Small intestine (tissue), 7 donors: ENCODE data around the gene NPIPB2. TPM values are rescaled to one million over a fixed set of nuclear protein-coding genes. Genes with fewer than 3 reads are reported as not detected.

Experiments
- DNase-seq, 2 donors: peaks; one replicate each; pipeline versions ENCODE4 v3.0.0 to v3.0.0-alpha.2; 2013
- FAIRE-seq: peaks from 2 replicates; lab custom pipeline; 2012; peaks lifted over from hg19 to GRCh38; lab: Jason Lieb, UNC
- H3K27ac ChIP-seq, 3 donors: one replicate each; pipeline ENCODE4 v1.5.1; 2013; ENCODE audit warnings: low read length in 2 of 3, mild to moderate bottlenecking in 2 of 3, control low read depth in 1 of 3, inconsistent platforms in 1 of 3, low read depth in 1 of 3, moderate library complexity in 1 of 3
- H3K27me3 ChIP-seq, 3 donors: one replicate each; pipeline ENCODE4 v1.6.1; 2013; ENCODE audit warnings: low read length in 3 of 3, inconsistent platforms in 1 of 3; ENCODE audit not compliant: control insufficient read depth in 3 of 3, insufficient read depth in 3 of 3
- H3K36me3 ChIP-seq, 3 donors: one replicate each; pipeline ENCODE4 v1.6.1; 2013; ENCODE audit warnings: low read length in 3 of 3, inconsistent platforms in 1 of 3, low read depth in 1 of 3, mild to moderate bottlenecking in 1 of 3, moderate library complexity in 1 of 3; ENCODE audit not compliant: control insufficient read depth in 3 of 3, insufficient read depth in 2 of 3
- H3K4me1 ChIP-seq, 3 donors: one replicate each; pipeline ENCODE4 v1.6.1; 2013; ENCODE audit warnings: low read length in 2 of 3, inconsistent platforms in 1 of 3, low read depth in 1 of 3, mild to moderate bottlenecking in 1 of 3, moderate library complexity in 1 of 3; ENCODE audit not compliant: control insufficient read depth in 3 of 3, insufficient read depth in 2 of 3
- H3K4me3 ChIP-seq, 3 donors: one replicate each; pipeline ENCODE4 v1.5.1; 2013; ENCODE audit warnings: low read length in 3 of 3, control low read depth in 1 of 3, inconsistent platforms in 1 of 3, low read depth in 1 of 3, mild to moderate bottlenecking in 1 of 3, moderate library complexity in 1 of 3
- H3K9me3 ChIP-seq, 2 donors: one replicate each; pipeline ENCODE4 v1.6.1; 2013; ENCODE audit warnings: low read depth in 1 of 2, low read length in 1 of 2; ENCODE audit not compliant: control insufficient read depth in 2 of 2, insufficient read depth in 1 of 2
- WGBS, 3 donors: extraction: QIAGEN DNeasy Blood & Tissue Kit; methylation state at CpG; one replicate each; pipeline ENCODE4 v1.1.7; 2013; 5-methylcytosine and 5-hydroxymethylcytosine counted together
- polyA plus RNA-seq, 4 donors: library from polyadenylated mRNA; stranded (reverse) in 3 of 4; unstranded in 1 of 4; fragments of 200-250 nt in 3 of 4; fragments of 120-200 nt in 1 of 4; gene quantifications; one replicate each; pipeline versions ENCODE4 v1.2.1 to v1.2.3, GENCODE V29; 2013
- donor health status: healthy with polysubstance abuse.
- donor health status: control.
- donor health status: control.
- donor health status: Bipolar disorder and iron deficiency.
- donor health status: healthy.

The NPIPB2 gene
- polyA plus RNA-seq, 4 donors: 5.1 to 25.3 (median 5.5) TPM; not detected in 1

DNA sequence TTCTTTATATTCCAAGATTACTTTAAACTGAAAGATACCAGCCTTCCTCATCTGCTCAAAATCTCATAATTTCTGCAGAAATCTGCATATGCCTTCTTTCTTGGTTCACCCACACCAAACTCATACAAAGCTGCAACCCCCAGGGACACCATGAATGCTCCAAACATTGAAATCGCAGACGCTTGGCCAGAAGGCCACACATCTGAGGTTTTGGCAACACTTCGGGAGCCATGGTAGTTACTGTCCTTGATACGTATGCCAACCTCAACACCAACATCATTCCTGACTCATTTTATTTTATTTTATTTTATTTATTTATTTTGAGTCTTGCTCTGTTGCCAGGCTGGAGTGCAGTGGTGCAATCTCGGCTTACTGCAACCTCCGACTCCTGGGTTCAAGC is 37.9 kb downstream of the NPIPB2 start:
- H3K27ac ChIP-seq: no peak overlapping the region
- no peaks in the 10 kb centered on the region for H3K9me3 ChIP-seq
- no peaks in the 10 kb centered on the region for H3K27me3 ChIP-seq
- no peak for FAIRE-seq
- no peak for DNase-seq
- 94 to 96% (median 96%) methylated on average over 6 of the region's 6 CpGs for WGBS, 3 donors
- no peak overlapping the region for H3K4me3 ChIP-seq
- H3K36me3 ChIP-seq: peaks cover 2 to 22% (median 4%) of the 10 kb centered on the region in 3 donors
- H3K4me1 ChIP-seq: no peaks in the 10 kb centered on the region

DNA sequence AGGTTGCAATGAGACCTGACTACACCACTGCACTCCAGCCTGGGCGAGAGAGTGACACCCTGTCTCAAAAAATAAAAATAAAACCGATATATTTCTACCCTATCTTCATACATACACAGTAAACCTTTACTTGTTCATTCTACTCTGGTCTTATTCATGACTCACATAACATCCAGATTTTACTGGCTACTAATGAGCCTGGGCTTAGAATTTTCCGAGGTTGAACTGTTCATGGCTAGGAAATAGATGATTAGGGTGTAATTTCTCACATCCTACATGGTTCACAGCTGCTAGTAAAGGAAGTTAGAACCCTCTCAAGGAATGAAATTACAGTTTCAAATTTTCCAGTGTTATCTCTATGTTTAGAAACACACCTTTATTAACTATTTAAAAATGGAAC is 40.8 kb downstream of the NPIPB2 start:
- FAIRE-seq: no peak
- peaks cover 4 to 22% (median 4%) of the 10 kb centered on the region in 3 donors for H3K36me3 ChIP-seq
- no peak overlapping the region for H3K27ac ChIP-seq

DNA sequence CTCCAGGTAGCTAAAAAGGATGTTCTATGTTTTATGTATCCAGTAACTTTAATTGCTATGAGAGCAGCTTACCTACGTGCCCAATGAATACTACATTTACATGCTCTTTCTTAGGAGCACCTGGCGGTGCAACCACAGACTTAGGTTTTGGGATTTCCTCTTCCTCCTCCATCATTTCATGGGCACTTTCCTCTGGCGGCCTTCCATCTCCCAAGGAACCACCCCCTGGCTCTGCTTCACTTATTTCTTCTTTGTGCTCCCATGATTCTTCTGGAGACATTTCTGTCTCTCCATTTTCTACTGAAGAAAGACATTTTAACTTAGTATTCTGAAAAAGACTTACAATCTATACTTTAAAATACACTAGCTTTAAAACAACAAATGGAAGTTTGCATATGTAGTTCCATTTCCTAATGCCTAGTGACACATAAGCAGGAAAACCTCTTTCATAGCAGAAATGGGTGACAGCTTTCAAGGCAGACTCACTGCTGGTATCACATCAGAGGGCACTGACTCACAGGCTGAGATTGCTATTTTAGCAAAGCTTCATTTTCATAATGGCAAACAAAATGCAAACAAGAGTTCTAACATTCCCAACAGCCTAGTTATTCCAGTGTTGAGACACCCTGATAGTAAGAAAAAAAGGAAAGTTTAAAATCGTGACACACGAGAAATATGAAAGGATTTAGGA is 45.2 kb downstream of the NPIPB2 start:
- FAIRE-seq (no peak), DNase-seq (no peak)
- H3K27ac ChIP-seq: peak overlapping the region in 1 of 3 donors; percentile 54
- no peak overlapping the region for H3K4me3 ChIP-seq
- no peaks in the 10 kb centered on the region for H3K4me1 ChIP-seq
- H3K27me3 ChIP-seq: no peaks in the 10 kb centered on the region
- 84 to 89% (median 85%) methylated on average over 5 of the region's 5 CpGs for WGBS, 3 donors
- H3K9me3 ChIP-seq: no peaks in the 10 kb centered on the region
- peaks cover 4 to 33% (median 11%) of the 10 kb centered on the region in 3 donors for H3K36me3 ChIP-seq

More for the DNA sequence above, 40.8 kb downstream of the NPIPB2 start:
- Histone ChIP-seq H3K4me3 (no peak overlapping the region), H3K27me3 (no peaks in the 10 kb centered on the region), H3K4me1 (no peaks in the 10 kb centered on the region), H3K9me3 (no peaks in the 10 kb centered on the region)
- DNase-seq: no peak
- WGBS, 3 donors: 63 to 70% (median 68%) methylated on average over 3 of the region's 3 CpGs

DNA sequence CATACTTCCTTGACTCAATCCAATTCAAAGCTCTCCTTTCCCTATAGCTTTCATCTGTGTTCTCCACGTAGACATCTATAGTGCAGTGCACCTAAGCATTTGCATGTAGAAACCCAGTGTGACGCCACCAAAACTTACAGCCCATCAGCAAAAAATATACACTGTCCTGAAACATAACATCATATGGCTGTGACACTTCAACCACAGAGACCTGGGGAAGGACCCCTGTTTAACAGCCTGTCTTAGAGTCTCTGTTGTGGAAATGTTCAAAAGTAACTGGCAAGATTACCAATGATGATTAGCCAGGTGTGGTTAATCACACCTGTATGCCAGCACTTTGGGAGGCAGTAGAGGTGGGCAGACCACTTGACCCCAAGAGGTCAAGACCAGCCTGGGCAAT is 48.3 kb downstream of the NPIPB2 start:
- no peak overlapping the region for H3K27ac ChIP-seq
- no peaks in the 10 kb centered on the region for H3K9me3 ChIP-seq
- no peak for FAIRE-seq
- no peaks in the 10 kb centered on the region for H3K27me3 ChIP-seq
- WGBS, 3 donors: 86 to 96% (median 92%) methylated on average over 2 of the region's 2 CpGs
- no peak overlapping the region for H3K4me3 ChIP-seq
- no peaks in the 10 kb centered on the region for H3K4me1 ChIP-seq
- H3K36me3 ChIP-seq: peaks cover 3 to 45% (median 9%) of the 10 kb centered on the region in 3 donors
- no peak for DNase-seq

DNA sequence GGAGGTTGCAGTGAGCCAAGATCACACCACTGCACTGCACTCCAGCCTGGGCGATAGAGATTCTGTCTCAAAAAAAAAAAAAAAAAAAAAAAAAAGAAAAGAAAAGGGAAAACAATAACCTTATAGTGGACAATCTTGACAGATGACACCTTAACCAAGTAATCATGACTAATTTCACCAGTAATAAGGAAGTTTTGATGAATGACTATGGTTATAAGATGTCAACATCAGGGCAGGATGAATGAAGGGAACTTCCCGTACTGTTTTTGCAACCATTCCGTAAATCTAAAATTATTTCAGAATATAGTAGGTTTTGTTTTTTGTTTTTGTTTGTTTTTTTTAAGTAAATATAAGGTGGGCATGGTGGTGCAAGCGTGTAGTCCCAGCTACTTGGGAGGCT is 49.1 kb downstream of the NPIPB2 start:
- FAIRE-seq: no peak
- Histone ChIP-seq H3K9me3 (no peaks in the 10 kb centered on the region), H3K4me3 (no peak overlapping the region), H3K4me1 (no peaks in the 10 kb centered on the region), H3K36me3 (peaks cover 4 to 51% (median 12%) of the 10 kb centered on the region in 3 donors), H3K27me3 (no peaks in the 10 kb centered on the region), H3K27ac (no peak overlapping the region)
- no peak for DNase-seq
- 71 to 98% (median 92%) methylated on average over 4 of the region's 4 CpGs for WGBS, 3 donors

DNA sequence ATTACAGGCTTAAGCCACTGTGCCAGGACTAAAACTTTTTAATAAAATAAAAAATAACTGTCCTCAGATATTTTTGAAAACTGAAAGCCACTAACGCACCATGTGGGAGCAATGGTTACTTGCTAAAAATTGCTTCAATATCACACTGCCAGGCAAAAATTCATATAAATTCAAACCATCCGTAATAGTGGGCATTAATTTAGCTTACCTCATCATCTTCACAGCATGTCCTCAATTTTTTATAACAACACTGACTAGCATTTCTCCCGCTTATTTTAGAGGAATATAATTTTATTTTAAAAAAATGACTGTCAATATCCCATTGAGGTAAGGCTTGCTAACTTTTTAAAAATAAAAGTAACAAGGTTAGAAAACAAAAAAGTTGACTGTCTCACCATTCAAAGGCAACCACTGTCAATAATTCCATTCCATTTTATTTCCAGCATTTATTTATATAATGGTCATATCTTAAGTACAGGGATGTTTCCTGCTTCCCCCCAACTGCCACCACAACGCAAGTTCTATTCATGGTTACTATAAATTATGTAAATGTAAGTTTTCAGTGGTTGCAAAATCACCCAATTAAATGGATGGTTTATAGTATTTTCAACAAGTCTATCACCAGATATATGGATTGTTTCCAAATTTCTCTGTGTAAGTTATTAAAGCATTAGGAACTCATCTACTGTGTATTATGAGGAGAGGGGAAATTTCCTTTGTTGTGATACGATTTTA is 51.4 kb downstream of the NPIPB2 start:
- WGBS, 3 donors: 76 to 95% (median 92%) methylated on average over 5 of the region's 5 CpGs
- Histone ChIP-seq H3K4me1 (no peaks in the 10 kb centered on the region), H3K9me3 (no peaks in the 10 kb centered on the region), H3K27ac (no peak overlapping the region), H3K36me3 (peaks cover 2 to 47% (median 15%) of the 10 kb centered on the region in 3 donors), H3K4me3 (no peak overlapping the region), H3K27me3 (no peaks in the 10 kb centered on the region)
- no peak for FAIRE-seq
- DNase-seq: no peak

DNA sequence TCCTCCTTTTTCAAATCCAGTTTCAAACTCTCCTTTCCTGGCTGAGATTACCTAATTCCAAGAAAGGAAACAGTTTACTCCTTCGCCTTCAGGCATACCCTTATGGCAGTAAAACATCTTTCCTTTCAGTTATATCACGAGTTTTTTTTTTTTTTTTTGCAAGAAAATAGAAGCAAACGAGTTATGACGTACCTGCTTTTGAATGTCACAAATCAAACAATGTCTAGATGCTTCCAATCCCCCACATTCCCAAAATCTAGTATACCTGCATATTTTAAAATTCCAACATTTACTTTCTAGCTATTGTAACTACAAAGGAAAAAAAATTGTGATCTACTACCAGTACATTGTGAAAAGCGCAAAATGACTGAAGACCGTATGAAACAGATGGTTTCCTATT is 55.0 kb downstream of the NPIPB2 start:
- FAIRE-seq (no peak), DNase-seq (no peak)
- H3K4me3 ChIP-seq: no peak overlapping the region
- no peaks in the 10 kb centered on the region for H3K27me3 ChIP-seq
- no peak overlapping the region for H3K27ac ChIP-seq
- H3K9me3 ChIP-seq: no peaks in the 10 kb centered on the region
- no peaks in the 10 kb centered on the region for H3K4me1 ChIP-seq
- H3K36me3 ChIP-seq: peaks cover 4 to 50% (median 21%) of the 10 kb centered on the region in 3 donors
- 86 to 90% (median 88%) methylated on average over 6 of the region's 6 CpGs for WGBS, 3 donors

DNA sequence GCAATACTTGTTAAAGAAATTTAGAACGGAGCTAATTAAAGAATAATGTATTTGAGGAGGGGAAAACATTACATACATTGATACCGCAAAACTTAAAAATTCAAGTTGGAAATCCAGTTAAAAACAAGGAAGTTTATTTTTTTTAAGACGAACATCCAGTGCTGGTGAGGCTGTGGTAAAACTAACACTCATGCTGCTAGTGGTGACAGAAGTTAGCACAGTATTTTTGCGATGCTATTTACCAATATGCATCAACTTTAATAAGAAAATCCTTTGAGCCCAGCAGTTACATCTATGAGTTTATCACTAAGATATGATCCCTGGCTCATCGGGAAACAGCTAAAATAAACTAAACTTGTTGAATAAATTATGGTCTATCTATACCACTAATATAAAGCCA is 57.8 kb downstream of the NPIPB2 start:
- no peaks in the 10 kb centered on the region for H3K9me3 ChIP-seq
- H3K36me3 ChIP-seq: peaks cover 6 to 44% (median 27%) of the 10 kb centered on the region in 3 donors
- FAIRE-seq: no peak
- H3K27ac ChIP-seq: no peak overlapping the region
- 96 to 98% (median 97%) methylated on average over 5 of the region's 5 CpGs for WGBS, 3 donors
- H3K4me1 ChIP-seq: no peaks in the 10 kb centered on the region
- H3K4me3 ChIP-seq: no peak overlapping the region
- H3K27me3 ChIP-seq: no peaks in the 10 kb centered on the region
- DNase-seq: no peak
